Measurements from ENCODE around the gene ZFAND2A.
"Not testable (repeated sequence)": the region's sequence is repeated elsewhere in the genome, so short reads cannot be mapped to it uniquely, and the experiment has no call there.

ZFAND2A gene

GRCh38 chr7:1164436-1164835 is 4.4 kb upstream of the ZFAND2A start:
- POLR2A ChIA-PET, result no interaction called here
- CTCF ChIA-PET, result no interaction called here
- DNase-seq (ENCODE audit: extremely low spot score), result no peak
- TF ChIP-seq LEF1 (IDR thresholded peaks at IDR 0.05; ENCODE audit: borderline replicate concordance), result no peak
- TF ChIP-seq TARDBP (IDR thresholded peaks at IDR 0.05), result no peak
- no peak for TF ChIP-seq ELF4 (IDR thresholded peaks at IDR 0.05)
- no peak for TF ChIP-seq PKNOX1 (IDR thresholded peaks at IDR 0.05)
- TF ChIP-seq L3MBTL2 (conservative IDR thresholded peaks at IDR 0.05), result no peak
- TF ChIP-seq ARNT (IDR thresholded peaks at IDR 0.05), result no peak
- no peak for TF ChIP-seq FOXA1 (IDR thresholded peaks at IDR 0.05)
- no peak for TF ChIP-seq FOXM1 (IDR thresholded peaks at IDR 0.05; ENCODE audit: borderline replicate concordance)
- no peak for TF ChIP-seq SP1 (IDR thresholded peaks at IDR 0.05)
- no peak for TF ChIP-seq NFRKB (IDR thresholded peaks at IDR 0.05)
- TF ChIP-seq SUZ12 (IDR thresholded peaks at IDR 0.05), result no peak
- TF ChIP-seq BHLHE40 (IDR thresholded peaks at IDR 0.05; ENCODE audit: borderline replicate concordance), result no peak
- no peak for TF ChIP-seq HDGF (IDR thresholded peaks at IDR 0.05; ENCODE audit: borderline replicate concordance)

GRCh38 chr7:1163121-1163520 is 3.1 kb upstream of the ZFAND2A start:
- ChIA-PET CTCF (no interaction called here), POLR2A (no interaction called here)
- no peak for TF ChIP-seq FOXM1 (IDR thresholded peaks at IDR 0.05; ENCODE audit: borderline replicate concordance)
- no peak for TF ChIP-seq ELF4 (IDR thresholded peaks at IDR 0.05)
- TF ChIP-seq ARNT (IDR thresholded peaks at IDR 0.05), result no peak
- no peak for TF ChIP-seq SP1 (IDR thresholded peaks at IDR 0.05)
- DNase-seq (ENCODE audit: extremely low spot score), result no peak

- ChIA-PET CTCF (no interaction called here), POLR2A (interaction anchor here (0.8 to 1.6 kb wide), 4 partner anchors 13 to 35 kb away, joined by 3 to 9 read pairs (median 3); a partner anchor contains a TSS)
- DNase-seq (ENCODE audit: extremely low spot score), result no peak
- TF ChIP-seq TARDBP (IDR thresholded peaks at IDR 0.05), result no peak
- no peak for TF ChIP-seq ELF4 (IDR thresholded peaks at IDR 0.05)
- TF ChIP-seq LEF1 (IDR thresholded peaks at IDR 0.05; ENCODE audit: borderline replicate concordance), result no peak
- no peak for TF ChIP-seq HDGF (IDR thresholded peaks at IDR 0.05; ENCODE audit: borderline replicate concordance)
- TF ChIP-seq L3MBTL2 (conservative IDR thresholded peaks at IDR 0.05), result no peak
- no peak for TF ChIP-seq FOXK2 (IDR thresholded peaks at IDR 0.05)
- no peak for TF ChIP-seq SUZ12 (IDR thresholded peaks at IDR 0.05)
- no peak for TF ChIP-seq ZNF384 (IDR thresholded peaks at IDR 0.05)
Observed at GRCh38 chr7:1160670-1161021, 650 bp upstream of the ZFAND2A start.

GRCh38 chr7:1159231-1159630 is 765 bp downstream of the ZFAND2A start:
- DNase-seq (ENCODE audit: extremely low spot score), result not testable (repeated sequence)
- ChIA-PET POLR2A (interaction anchor here (1.8 kb wide), 1 partner anchor 17 kb away, joined by 4 read pairs; no protein-coding TSS in a partner anchor), CTCF (interaction anchor here (0.6 kb wide), 1 partner anchor 17 kb away, joined by 3 read pairs; no protein-coding TSS in a partner anchor)

- ChIA-PET POLR2A (interaction anchor here (1.8 kb wide), 1 partner anchor 18 kb away, joined by 4 read pairs; no protein-coding TSS in a partner anchor), CTCF (interaction anchor here (0.7 kb wide), 2 partner anchors 15 to 35 kb away, joined by 3 read pairs; no protein-coding TSS in a partner anchor)
- DNase-seq (ENCODE audit: extremely low spot score), result no peak
- TF ChIP-seq L3MBTL2 (conservative IDR thresholded peaks at IDR 0.05) (no peak), ELF4 (IDR thresholded peaks at IDR 0.05) (no peak), FOXK2 (IDR thresholded peaks at IDR 0.05) (no peak), ZNF384 (IDR thresholded peaks at IDR 0.05) (no peak), CTBP1 (IDR thresholded peaks at IDR 0.05; ENCODE audit: borderline replicate concordance) (no peak)
Observed at GRCh38 chr7:1158203-1159126, 1.5 kb downstream of the ZFAND2A start.

- no peak for DNase-seq (ENCODE audit: extremely low spot score)
- CTCF ChIA-PET, result interaction anchor here (0.6 kb wide), 1 partner anchor 71 kb away, joined by 3 read pairs; no protein-coding TSS in a partner anchor
- TF ChIP-seq BHLHE40 (IDR thresholded peaks at IDR 0.05; ENCODE audit: borderline replicate concordance) (no peak), NFRKB (IDR thresholded peaks at IDR 0.05) (no peak), HDGF (IDR thresholded peaks at IDR 0.05; ENCODE audit: borderline replicate concordance) (no peak)
- POLR2A ChIA-PET, result interaction anchor here (0.7 kb wide), 1 partner anchor 19 kb away, joined by 3 read pairs; no protein-coding TSS in a partner anchor
Observed at GRCh38 chr7:1156782-1157535, 3.0 kb downstream of the ZFAND2A start.

GRCh38 chr7:1155818-1156781 is 3.9 kb downstream of the ZFAND2A start:
- DNase-seq (ENCODE audit: extremely low spot score); POLR2A ChIA-PET: not testable (repeated sequence)
- CTCF ChIA-PET, result interaction anchor here (0.6 kb wide), 2 partner anchors 17 to 70 kb away, joined by 3 read pairs; no protein-coding TSS in a partner anchor

Measured in HEK293T (cell line).